Measurements from ENCODE around the gene PTH1R.

GRCh38 chr3:46843508-46843907, 34.0 kb upstream of the PTH1R start:
- no peak for TF ChIP-seq CTCF (IDR thresholded peaks at IDR 0.05)
- no peak for TF ChIP-seq ZFX (IDR thresholded peaks at IDR 0.05; ENCODE audit: borderline replicate concordance)

All from 22Rv1 (cell line).